HG03558 (cell line): ENCODE data around the gene ITGB1BP1.
"Not testable (repeated sequence)": the region's sequence is repeated elsewhere in the genome, so short reads cannot be mapped to it uniquely, and the experiment has no call there.

Experiments
- ATAC-seq: cut with Tn5 transposase; IDR thresholded peaks from one replicate; pipeline ENCODE4 v1.9.1; 2021; ENCODE audit warnings: moderate number of reproducible peaks; ENCODE audit not compliant: unreplicated experiment; ENCODE audit errors: extremely low read depth

The ITGB1BP1 gene

DNA sequence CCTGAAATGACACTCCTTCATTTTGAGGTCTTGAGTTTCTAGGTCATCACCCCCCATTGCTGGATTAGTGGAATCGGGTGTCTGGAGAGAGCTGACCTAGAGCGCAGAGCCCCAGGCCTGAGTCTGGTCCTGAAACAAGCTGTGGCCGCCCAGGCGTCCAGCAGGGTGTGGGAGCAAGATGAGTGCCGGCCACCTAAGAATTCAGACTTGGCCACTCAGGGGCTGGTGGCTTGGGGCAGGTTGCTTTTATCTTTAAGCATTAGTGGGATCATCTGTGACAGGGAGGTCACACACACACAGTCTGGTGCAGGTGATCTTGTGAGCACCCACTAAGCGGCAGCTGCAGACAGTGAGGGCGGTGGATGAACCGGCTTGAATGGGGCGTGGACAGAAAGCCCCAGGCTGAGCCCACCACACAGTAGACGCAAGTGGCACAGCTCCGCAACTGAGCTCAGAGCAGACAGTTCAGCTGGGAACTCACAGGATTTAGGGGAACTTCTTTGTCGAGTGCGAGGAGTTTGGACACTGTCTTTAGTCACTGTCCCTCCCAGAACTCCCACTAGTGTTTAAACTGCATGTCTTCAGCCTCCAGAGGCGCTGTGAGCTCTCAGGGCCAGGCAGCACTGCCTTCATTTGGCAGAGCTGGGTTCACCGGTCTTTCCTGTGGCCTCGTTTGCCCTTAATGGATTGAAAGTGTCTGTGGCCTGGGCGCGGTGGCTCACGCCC is 21.5 kb downstream of the ITGB1BP1 start:
- ATAC-seq: no peak

DNA sequence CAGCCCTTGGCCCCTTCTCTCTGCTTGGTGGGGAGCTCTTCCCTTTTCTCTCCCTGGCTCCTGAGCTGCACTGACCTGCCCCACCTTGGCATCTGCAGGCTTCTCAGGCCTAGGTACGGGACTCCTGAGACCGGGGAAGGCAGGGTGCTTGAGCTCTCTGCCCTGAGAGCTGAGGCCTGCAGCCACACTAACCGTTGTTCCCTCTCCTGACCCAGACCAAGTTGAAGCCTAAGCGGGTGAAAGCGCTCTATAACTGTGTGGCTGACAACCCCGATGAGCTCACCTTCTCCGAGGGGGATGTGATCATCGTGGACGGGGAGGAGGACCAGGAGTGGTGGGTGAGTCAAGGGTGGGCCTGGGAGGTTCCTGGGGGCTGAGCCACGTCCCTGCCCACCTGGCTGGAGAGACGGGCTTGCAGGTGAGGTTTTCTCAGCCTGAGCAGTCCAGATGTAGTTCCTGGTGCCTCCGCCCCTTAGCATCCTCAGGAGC is 22.2 kb downstream of the ITGB1BP1 start:
- ATAC-seq: no peak

DNA sequence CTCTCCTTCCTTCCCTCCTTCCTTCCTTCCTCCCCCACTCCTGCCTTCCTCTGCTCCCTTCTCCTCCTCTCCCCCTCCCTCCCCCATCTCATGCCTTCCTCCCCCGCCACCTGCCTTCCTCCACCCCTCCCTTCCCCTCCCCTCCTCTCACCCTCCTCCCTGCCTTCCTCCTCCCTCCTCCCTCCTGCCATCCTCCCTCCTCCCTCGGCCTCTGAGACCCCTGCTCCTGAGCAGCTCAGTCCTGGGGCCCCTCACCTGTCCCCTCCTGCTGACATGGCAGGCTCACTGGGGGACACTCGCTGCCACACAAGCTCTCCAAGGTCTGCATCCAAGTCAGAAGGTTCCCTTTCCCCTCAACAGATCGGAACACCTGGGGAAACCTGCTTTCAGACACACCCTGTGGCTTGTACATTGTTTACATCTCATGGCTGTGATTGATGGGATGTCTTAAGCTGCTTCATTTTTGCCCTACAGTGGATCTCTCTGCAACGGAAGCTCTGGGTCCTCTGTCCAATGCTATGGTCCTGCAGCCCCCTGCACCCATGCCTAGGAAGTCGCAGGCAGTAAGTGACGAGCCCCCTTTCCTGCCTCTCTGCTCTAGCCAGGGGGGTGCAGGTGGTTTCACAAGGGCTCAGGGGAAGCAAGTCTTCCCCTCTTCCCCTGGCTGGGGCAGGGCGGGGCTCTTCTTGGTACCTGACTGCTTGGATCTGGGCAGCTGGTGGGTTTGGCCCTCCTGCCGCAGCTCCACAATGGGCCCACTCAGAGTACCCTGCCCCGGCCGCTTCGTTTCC is 22.9 kb downstream of the ITGB1BP1 start:
- ATAC-seq: no peak

DNA sequence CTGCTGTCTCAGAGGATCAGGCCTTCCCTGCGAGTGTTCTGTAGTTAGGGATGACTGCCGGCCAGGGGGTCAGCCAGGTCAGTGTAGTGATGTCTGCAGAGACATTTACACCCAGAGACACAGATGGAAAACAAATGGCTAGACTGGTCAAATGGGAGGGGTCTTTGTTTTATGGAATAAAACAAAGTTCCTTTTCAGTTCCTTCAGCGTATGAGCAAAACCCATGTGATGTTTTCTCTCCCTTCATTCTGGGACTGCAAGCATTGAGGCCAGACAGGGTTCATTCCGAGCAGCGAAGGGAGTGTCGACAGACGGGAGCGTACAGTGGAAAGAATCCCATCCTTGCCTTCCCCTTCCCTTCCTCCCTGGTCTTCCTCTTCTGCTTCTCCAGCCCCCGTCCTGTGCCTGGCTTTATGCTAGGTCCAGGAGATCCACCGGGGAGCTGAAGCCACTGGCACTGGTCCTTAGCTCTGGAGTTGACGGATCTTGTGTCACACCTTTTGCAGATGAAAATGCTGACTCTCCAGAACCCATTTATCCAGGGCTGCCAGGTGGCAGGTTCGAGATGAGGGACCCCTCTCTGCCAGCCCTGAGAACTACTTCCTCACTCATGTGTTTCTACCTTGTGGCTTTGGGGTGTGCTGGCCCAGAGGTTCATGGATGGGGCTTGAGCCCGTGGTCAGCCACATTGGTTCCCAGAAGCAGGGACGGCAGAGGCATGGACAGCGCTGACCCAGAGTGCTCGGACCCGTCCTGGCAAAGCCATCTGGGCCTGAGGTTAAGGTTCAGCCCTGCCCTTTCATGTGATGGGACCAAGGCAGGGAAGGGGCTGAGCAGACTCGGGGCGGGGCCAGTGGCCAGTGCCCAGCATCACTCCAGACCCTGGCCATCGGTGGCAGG is 24.2 kb downstream of the ITGB1BP1 start:
- no peak for ATAC-seq

DNA sequence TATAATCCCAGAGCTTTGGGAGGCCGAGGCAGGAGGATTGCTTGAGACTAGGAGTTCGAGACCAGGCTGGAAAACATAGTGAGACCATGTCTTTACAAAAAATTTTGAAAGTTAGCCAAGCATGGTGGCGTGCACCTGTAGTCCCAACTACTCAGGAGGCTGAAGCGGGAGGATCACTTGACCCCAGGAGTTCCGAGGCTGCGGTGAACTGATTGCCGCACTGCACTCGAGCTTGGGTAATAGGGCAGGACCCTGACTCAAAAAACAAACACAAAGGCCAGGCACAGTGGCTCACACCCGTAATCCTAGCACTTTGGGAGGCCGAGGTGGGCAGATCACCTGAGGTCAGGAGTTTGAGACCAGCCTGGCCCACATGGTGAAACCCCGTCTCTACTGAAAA is 25.1 kb downstream of the ITGB1BP1 start:
- ATAC-seq: not testable (repeated sequence)

DNA sequence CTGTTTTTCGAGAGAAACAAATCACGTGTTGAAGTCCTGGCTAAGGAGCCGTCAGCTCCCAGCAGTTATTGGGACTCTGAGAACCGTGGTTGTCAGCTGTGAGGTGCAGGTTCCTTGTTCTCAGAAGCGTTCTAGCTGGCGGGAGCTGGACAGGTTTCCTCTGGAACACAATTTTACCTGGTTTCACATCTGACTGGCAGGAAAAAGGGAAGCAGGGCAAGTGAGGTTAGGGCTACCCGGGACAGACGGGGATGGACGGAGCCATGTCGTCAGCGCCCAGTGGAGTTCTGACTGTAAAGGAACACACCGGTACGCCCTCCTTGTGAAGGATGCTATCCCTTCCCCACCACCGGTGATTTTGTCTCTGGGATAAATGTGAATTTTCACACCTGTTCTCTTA is 26.1 kb downstream of the ITGB1BP1 start:
- no peak for ATAC-seq

DNA sequence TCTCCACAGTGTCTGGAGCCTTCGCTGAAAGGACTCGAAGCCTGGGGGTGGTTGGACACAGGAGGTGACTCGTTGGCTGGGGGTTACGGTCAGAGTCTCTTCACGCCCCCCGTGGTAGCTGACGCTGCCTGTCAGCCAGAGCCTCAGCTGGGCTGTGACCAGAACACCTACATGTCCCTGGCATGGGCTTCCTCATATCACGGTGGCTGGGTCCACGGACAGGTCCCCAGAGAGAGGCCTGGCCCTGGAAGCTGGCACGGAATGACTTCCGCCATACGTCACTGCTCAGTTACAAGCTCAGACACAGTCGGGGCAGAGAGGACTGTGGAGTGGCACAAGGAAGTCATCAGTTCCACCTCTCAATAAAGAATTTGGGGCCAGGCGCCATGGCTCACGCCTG is 28.5 kb downstream of the ITGB1BP1 start:
- ATAC-seq: no peak

DNA sequence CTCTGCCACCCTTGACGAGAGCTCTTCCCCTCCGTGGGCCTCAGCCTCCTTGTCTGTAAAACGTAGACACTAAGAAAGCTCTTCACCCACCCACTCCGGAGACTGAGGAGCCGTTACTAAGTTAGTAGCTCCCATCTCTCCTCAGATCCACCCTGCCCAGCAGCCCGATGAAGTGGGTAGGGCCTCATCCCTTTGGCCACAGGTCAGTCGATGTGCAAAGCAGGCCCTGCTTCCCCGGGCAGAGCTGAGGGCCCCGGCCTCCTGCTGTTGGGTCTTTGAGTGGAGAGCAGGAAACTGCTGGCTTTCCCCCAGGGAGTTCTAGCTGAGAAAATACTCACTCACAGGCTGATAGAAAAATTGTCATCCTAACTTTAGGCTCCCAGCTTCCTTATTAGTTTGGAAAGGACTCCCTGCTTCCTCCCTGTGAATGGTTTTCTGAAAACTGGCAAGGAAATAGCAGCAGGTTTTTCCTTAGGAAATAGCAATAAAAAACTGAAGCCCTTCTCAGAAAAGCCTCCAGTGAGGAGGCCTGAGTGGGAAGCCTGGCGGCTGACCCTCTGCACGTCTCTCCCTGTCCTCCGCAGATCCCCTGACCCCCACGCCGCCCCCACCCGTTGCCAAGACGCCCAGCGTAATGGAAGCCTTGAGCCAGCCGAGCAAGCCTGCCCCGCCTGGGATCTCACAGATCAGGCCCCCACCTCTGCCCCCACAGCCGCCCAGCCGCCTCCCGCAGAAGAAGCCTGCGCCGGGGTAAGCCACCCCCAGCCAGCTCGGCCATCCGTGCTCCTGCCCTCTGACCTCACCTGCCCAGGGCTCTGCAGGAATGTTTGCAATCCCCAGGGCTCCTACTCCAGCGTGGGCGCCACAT is 30.2 kb downstream of the ITGB1BP1 start:
- ATAC-seq: no peak

DNA sequence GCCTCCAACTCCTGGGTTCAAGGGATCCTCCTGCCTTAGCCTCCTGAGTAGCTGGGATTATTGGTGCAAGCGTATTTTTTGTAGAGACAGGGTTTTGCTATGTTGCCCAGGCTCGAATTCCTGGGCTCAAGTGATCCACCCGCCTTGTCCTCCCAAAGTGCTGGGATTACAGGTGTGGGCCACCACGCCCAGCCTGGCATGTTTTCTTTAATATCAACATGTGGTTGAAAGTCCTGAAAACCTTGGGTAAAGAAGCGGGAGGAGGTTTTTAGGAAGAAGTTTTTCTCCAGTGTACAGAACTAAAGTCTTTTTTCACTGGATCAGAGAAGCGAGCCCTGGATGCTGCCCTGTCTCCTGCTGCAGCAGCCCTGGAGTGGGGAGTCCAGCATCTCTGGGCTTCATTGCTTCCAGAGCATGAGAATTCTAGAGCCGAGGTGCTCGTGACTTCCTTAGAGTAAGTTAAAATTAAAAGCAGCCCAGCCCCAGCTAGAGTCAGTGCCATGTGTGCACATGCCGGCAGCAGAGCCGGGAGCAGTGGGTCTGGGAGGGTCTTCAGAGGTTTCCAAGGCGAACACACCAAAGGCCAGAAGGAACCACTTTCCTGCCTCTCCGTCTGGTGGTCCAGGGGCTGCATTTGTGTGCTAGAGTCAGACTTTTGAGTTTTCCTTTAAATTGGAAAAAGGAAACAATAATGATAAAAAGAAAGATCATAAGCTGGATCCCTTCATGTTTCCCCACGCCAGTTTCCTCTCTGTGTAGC is 31.2 kb downstream of the ITGB1BP1 start:
- no peak for ATAC-seq

DNA sequence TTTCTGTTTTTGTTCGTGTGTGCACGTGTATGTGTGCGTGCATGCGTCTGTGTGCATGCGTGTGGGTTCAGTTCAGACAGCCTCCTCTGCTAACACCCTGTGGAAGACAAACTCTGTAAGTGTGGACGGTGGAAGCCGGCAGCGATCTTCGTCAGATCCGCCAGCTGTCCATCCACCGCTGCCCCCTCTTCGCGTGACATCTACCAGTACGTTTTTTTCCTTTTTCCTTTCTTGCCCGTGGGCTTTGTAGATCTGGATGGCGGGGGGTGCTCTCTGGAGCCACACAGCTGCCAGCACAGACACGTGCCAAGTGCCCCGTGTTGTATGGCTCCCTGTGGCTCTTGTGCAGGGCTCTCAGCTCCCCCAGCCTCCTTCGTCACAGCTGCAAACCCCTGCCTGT is 32.3 kb downstream of the ITGB1BP1 start:
- no peak for ATAC-seq

DNA sequence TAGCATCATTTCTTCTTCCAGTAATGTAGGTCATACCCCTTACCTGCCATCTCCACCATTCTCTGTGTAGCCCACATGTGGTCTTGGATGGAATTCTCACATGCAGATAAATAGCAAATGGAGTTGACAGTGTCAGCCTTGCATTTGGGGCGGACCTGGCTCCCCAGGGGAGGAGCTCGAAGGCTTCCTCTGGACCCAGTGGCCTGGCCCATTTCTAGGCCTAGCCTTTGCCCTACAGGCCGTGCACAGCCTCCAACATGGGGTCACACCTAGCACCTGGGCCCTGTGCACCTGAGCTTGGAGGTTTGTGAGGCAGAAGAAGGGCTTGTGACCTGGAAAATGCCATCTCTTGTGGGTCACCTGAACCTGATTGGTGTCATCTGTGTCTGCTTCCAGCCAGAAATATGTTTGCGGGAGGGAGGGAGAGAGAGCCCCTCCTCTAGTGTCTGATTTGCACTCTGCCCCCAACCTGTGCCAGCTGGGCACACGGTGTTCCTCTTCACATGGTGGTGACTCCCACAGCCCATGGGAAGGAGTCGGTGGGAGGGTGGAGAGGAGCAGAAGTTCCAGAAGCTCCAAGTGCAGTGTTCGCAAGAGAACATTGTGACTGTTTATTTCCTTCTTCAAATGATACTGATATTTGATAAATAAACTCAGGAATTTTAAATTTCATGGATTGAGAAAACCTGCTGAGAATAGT is 33.0 kb downstream of the ITGB1BP1 start:
- no peak for ATAC-seq

DNA sequence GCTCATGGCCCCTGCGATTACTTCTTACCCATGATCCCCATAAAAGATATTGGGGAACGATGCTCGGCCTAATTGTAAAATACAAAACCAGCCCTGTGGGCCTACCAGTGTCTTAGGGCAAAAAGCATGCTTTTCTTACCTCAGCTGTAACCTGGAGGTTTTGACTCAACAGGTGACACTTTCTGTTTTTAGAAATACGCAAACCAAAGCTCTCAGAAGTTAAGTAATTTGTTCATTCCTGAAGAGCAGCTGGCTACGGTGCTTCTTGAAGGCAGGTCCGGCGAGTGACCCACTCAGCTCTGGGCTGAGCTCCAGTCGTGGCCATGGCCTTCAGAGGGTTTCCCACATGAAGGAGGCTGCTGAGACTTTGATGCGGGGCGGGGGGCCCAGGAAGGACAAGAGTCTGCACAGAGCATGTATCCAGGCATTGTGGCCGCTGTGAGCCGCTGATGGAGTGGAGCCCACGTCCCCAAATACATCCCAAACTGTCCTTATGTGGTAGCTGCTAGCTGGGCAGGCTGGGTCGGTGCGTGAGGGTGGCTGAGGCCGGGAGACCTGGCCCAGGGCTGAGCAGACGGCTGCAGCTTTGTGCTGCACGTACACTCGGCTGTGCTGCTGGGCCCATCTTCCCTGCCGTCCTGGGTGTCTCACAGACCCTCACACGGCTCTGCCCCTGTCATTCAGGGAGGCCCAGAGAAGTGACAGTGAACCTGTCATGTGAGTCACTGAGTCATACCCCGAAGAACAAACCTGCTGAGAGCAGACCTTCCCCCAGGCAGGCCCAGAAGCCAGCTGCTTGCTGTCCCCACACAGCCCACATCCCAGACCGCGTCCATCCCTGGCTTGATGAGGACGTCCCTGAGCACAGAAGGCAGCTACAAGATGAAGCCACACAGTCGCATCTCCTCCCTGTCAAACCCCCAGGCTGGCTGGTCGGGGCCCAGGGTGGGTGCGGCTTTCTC is 34.1 kb downstream of the ITGB1BP1 start:
- no peak for ATAC-seq

DNA sequence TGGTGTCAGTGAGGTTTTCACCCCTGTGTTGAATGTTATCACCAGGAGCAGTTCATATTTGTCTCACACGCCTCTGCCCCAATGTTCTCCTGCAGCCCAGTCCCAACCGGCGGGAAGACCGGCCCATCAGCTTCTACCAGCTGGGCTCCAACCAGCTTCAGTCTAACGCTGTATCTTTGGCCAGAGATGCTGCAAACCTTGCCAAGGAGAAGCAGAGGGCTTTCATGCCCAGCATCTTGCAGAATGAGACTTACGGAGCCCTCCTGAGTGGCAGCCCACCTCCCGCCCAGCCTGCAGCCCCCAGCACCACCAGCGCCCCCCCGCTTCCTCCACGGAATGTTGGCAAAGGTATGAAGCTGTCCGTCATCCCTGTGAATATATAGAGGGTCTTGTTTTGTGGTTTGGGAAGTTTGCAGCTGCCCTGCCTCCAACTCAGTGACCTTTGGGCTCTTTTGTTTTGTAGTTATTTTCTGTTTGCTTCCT is 35.1 kb downstream of the ITGB1BP1 start:
- ATAC-seq: no peak

DNA sequence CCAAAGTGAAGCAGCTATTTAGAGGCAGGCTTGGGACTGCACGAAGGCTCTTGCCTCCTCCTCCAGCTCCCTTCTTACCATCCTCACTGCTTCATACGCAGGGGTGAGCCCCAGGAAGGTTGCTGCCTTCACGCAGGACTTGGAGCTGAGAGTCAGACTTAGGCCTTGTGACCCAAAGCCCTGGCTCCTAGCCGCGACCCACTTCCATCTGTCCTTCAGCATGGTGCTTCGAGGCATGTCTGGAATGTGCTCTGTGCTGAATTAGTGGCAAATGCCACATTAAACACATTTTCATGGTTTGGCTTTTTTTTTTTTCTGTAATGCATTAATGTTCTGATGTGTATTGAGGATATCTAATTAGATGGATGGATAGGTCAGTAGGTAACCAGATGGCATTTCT is 37.5 kb downstream of the ITGB1BP1 start:
- ATAC-seq: no peak

DNA sequence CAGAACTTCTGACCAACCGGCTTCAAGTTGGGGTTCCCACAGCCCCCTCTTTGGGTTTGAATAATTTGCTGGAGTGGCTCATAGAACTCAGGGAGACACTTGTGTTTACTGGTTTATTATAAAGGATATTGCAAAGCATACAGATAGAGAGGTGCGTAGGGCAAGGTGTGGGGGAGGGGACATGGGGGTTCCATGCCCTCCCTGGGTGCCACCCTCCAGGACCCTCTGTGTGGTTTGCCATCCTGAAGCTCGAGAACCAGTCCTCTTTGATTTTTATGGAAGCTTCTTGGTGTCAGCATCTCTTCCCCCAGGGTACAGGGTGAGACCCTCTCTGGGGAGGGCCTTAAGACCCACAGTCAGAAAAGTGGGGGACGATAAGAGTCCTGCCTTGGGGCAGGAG is 38.8 kb downstream of the ITGB1BP1 start:
- no peak for ATAC-seq

DNA sequence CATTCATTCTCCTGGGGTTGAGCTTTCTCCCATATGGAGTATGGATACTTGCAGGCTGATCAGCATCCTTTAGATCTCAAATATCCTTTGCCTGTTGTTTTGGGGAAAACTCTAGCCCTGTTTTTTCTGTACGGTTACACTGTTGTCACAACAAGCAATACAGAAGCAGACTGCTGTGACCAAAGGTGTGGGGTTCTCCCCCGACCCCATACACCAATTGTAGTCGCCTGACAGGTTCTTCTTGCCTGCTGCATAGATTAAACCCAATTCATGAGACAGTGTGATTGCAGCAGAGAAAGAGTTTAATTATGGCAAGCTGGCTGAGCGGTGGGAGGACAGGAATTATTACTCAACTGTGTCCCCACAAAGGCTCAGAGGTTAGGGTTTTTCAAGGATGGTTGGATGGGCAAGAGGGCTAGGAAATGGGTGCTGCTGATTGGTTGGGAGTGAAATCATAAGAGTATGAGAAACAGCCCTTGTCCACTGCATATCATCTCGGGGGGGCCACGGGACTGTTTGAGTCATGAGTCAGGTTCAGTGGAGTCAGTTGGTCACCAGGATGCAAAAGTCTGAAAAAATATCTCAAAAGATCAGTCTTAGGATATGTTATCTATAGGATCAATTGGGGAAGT is 40.6 kb downstream of the ITGB1BP1 start:
- no peak for ATAC-seq
